RPMI8226 (cell line): Measurements from ENCODE around the gene ELL2.
"Not testable (repeated sequence)": the region's sequence is repeated elsewhere in the genome, so short reads cannot be mapped to it uniquely, and the experiment has no call there.

Experiments
- DNase-seq: peaks from one replicate; pipeline ENCODE4 v3.0.0-alpha.2; 2015

The ELL2 gene

GRCh38 chr5:95876782-95877181 lies 84.9 kb downstream of the ELL2 start:
- no peak for DNase-seq

GRCh38 chr5:95874246-95874645 lies 87.4 kb downstream of the ELL2 start:
- DNase-seq = no peak

- no peak for DNase-seq
These were observed 88.3 kb downstream of the ELL2 start for GRCh38 chr5:95873351-95873750.

GRCh38 chr5:95872346-95873268 lies 89.0 kb downstream of the ELL2 start:
- no peak for DNase-seq

GRCh38 chr5:95871146-95871806 lies 90.4 kb downstream of the ELL2 start:
- DNase-seq = no peak

GRCh38 chr5:95870105-95870672 lies 91.5 kb downstream of the ELL2 start:
- no peak for DNase-seq

- not testable (repeated sequence) for DNase-seq
These were observed 92.3 kb downstream of the ELL2 start for GRCh38 chr5:95869173-95869855.

- no peak for DNase-seq
These were observed 93.5 kb downstream of the ELL2 start for GRCh38 chr5:95868136-95868535.

GRCh38 chr5:95866435-95867040 lies 95.1 kb downstream of the ELL2 start:
- no peak for DNase-seq

- DNase-seq = no peak
These were observed 96.6 kb downstream of the ELL2 start for GRCh38 chr5:95864944-95865504.

- DNase-seq = no peak
These were observed 97.2 kb downstream of the ELL2 start for GRCh38 chr5:95864456-95864855.

- no peak for DNase-seq
These were observed 98.3 kb downstream of the ELL2 start for GRCh38 chr5:95863383-95863757.

GRCh38 chr5:95862671-95863382 lies 98.8 kb downstream of the ELL2 start:
- no peak for DNase-seq

- no peak for DNase-seq
These were observed 99.6 kb downstream of the ELL2 start for GRCh38 chr5:95861864-95862561.

GRCh38 chr5:95861221-95861863 lies 100.3 kb downstream of the ELL2 start:
- DNase-seq = no peak

- DNase-seq = no peak
These were observed 102.0 kb downstream of the ELL2 start for GRCh38 chr5:95859661-95860060.

GRCh38 chr5:95858661-95859595 lies 102.7 kb downstream of the ELL2 start:
- peak; percentile 80 for DNase-seq

- DNase-seq = no peak
These were observed 103.6 kb downstream of the ELL2 start for GRCh38 chr5:95858023-95858461.

GRCh38 chr5:95857185-95857945 lies 104.3 kb downstream of the ELL2 start:
- no peak for DNase-seq
